HPDE6-E6E7 (cell line): Measurements from ENCODE around the gene GDNF.
"Not testable (repeated sequence)": the region's sequence is repeated elsewhere in the genome, so short reads cannot be mapped to it uniquely, and the experiment has no call there.

Source experiments
- DNase-seq: peaks from one replicate; pipeline ENCODE4 v3.0.0; 2011; ENCODE audit warnings: missing footprints; ENCODE audit errors: extremely low spot score

Gene GDNF

GRCh38 chr5:37786416-37786815 is 53.4 kb downstream of the GDNF start:
- DNase-seq: no peak

- DNase-seq: not testable (repeated sequence)
These were observed 58.4 kb downstream of the GDNF start for GRCh38 chr5:37781409-37781808.

GRCh38 chr5:37777432-37778130 is 62.3 kb downstream of the GDNF start:
- no peak for DNase-seq

- DNase-seq: no peak
These were observed 63.0 kb downstream of the GDNF start for GRCh38 chr5:37776826-37777225.

- DNase-seq: no peak
These were observed 64.8 kb downstream of the GDNF start for GRCh38 chr5:37774912-37775483.

GRCh38 chr5:37773809-37774208 is 66.0 kb downstream of the GDNF start:
- DNase-seq: no peak

GRCh38 chr5:37772255-37772654 is 67.6 kb downstream of the GDNF start:
- DNase-seq: no peak

GRCh38 chr5:37771731-37772130 is 68.1 kb downstream of the GDNF start:
- no peak for DNase-seq

GRCh38 chr5:37771203-37771611 is 68.6 kb downstream of the GDNF start:
- DNase-seq: no peak

GRCh38 chr5:37770786-37771185 is 69.1 kb downstream of the GDNF start:
- DNase-seq: no peak

GRCh38 chr5:37769840-37770239 is 70.0 kb downstream of the GDNF start:
- no peak for DNase-seq

- DNase-seq: no peak
These were observed 70.7 kb downstream of the GDNF start for GRCh38 chr5:37769108-37769507.

GRCh38 chr5:37768371-37768770 is 71.5 kb downstream of the GDNF start:
- DNase-seq: no peak

- no peak for DNase-seq
These were observed 71.9 kb downstream of the GDNF start for GRCh38 chr5:37767961-37768360.

- DNase-seq: no peak
These were observed 72.6 kb downstream of the GDNF start for GRCh38 chr5:37767251-37767650.
